CD4-positive, alpha-beta T cell treated with Interleukin-1 beta for 1 hour (primary cell): Measurements from ENCODE around the gene FASN.

Experiments used
- DNase-seq, 2 donors: peaks; one replicate each; pipeline ENCODE4 v3.0.0-alpha.2; 2020 to 2022

The FASN gene

DNA sequence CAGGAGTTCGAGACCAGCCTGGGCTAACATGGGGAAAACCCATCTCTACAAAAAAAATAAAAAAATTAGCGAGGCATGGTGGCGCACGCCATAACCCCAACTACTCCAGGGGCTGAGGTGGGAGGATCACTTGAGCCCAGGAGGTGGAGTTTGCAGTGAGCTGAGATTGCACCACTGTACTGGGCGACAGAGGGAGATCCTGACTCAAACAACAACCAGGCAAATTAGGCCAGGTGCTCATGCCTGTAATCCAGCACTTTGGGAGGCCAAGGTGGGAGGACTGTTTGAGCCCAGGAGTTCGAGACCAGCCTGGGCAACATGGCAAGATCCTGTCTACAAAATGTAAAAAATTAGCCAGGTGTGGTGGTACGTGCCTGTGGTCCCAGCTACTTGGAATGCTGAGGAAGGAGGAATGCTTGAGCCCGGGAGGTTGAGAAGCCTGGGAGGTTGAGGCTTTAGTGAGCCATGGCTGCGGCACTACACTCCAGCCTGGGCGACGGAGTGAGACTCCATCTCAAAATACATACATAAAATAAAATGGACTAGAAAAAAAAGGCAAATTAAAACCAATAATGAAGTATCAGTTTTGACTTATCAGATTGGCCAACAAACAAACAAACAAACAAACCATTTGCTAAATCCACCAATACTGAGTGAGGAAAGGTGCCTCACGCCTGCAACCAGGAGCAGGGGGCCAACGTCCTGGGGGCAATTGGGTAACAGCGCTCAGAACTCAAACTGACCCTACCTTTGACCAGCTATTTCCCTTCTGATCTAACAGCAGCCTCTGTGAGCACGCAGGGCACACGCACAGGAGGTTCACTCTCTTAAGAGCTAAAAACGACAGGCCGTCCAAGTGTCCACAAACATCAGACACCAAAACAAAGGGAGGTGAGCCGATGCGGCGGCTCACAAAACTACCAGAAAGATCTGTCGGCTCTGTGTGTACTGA, 19.4 kb upstream of the FASN start:
- no peak for DNase-seq

DNA sequence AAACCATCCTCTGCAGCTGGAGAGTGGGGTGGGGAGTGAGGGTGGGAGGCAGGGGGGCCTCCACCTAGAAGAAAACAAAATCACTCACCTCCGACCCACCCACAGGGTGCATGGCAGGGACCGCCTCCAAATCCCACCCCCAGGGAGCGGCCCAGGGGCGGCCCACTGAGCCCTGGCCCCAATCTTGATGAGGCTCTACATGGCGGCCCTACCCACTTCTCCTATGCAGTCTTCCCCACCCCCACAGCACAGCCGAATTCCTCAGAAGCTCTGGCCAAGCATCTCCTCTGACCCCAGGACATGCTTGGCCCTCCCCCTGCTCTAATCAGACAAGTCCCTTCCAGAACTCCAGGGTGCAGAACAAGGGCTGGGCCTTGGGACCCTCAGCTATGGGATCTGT, 18.2 kb upstream of the FASN start:
- no peak for DNase-seq

DNA sequence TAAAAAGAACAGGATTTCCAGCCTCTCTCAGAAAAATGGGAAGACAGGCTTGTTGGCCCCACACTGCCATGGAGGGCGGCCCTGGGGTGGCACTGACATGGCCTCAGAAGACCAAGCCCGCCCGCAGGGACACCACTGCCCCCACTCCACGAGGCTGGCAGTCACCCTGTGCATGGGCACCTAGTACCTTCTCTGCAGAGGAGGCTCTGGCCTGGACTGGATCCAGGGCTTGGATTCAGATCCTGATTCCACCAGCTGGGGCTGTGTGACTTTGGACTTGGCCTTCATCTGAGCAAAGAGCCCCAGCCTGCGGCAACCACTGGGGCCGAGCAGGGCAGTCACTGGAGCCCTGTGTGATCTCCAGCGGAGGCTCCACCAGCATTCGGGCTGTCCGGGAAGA, 16.8 kb upstream of the FASN start:
- no peak for DNase-seq

DNA sequence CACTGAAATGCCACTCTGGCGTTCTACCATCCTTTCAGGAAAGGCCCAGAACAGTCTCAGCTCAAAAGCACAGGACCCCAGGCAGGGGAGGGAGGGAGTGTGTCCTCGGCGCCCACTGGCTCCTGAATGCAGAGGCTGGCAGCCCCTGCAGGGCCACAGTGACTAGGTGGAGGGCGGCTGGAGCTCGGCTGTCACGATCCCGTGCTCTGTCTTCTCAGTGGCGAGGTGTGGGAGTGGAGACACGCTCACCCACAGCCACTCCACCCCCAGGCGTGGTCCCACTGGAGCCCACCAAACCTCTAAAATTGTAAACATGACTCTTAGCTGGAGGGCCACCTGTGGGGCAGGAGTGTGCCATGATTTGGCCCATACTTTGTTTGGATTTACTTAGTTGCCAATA, 16.4 kb upstream of the FASN start:
- no peak for DNase-seq

DNA sequence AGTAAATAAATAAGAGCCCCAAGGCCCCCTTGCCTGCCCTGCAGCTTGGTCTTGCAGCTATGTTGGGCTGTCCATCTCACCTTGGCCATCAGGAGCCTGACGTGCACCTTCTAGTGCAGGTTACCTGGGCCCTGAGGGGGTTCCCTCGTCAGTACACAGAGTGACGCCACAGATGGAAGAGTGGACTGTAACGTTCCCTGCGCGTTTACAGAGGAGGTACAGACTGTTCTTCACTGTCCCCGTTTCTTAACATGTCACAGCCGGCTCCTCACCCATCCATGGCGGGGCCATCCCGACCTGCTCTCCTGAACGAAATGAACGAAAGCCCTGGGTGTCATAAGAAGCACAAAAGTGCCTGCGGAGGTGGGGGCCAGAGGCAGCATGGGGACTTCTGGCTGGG, 15.9 kb upstream of the FASN start:
- DNase-seq, result no peak

DNA sequence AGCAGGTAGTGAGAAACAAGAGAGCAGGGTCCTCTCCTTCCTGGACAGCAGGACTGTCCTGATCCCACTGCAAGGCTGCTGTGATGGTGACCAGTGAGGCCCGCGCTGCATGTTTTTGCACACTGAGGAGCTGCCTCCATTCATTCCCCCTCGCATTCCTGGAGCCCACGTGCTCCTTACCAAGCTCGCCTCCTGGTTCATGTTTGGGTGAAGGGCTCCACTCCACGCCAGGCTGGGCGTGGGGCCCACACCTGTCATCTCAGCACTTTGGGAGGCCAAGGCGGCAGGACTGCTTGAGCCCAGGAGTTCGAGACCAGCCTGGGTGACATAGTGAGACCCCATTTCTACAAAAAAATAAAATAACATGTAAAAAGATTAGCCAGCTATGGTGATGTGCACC, 15.4 kb upstream of the FASN start:
- DNase-seq, result no peak

DNA sequence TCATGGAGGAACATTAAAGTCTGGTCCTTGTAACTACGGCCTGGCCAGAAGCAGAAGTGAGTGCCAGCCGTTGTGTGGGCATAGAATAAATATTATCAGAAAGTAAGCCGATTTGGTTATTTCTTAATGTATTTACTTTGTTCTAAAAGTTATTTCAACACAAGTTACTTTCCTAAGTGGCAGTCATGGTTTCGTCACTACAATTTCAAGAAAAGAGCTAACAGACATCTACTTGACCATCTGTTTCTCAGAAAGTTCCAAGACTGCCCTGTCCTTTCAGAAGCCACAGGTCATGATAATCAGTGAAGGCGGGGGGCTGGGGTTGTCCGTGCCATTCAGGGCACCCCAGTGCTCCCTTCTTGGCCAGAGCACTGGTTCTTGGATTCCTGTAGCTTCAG, 14.9 kb upstream of the FASN start:
- DNase-seq, result no peak

DNA sequence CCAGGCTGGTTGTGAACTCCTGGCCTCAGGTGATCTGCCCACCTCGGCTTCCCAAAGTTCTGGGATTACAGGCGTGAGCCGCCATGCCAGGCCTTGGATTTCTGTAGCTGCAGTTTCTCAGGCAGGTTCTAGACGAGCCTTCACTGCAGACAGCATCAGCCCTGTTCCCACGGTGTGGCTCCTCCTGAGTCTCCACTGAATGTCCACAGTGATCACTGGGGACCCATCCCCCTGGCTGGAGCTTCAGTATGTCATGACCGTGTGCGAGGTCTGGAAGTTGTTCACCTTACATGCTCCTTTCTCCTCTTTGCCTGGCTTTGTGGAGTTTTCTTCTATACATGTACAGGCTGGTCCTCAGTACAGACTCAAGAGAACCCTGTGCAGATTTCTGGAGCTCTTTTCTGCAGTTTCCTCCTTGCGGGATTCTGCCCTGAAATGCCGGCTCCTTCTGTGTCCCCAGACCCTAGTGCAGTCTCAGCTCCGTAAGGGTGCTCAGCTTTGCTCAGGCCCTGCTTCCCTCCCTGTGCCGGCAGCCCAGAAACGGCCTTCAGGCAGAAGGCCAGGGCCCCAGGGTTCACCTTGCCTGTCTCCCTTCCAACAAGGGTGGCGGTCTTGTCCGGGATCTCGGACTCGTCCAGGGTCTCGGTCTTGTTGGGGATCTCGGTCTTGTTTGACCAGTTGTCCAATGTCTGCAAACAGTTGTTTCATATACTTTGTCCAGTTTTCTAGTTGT, 14.3 kb upstream of the FASN start:
- no peak for DNase-seq

DNA sequence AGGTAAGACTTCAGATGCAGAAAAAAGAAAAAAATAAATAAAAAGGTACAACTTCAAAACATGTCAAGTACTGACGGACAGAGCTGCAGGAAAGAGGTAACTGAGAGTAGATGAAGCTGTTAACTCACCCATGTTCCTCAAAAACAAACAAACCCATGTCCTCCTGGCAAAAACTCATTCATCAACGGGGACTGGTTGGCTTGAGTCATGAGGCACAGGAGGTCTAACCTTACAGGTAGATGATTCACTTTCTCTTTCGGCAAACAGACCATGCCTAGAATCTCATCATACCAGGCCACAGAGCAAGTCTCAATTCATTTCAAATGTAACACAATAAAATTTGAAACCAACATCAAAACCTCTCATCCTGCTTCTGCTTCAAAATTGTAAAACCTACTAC, 12.3 kb upstream of the FASN start:
- no peak for DNase-seq

DNA sequence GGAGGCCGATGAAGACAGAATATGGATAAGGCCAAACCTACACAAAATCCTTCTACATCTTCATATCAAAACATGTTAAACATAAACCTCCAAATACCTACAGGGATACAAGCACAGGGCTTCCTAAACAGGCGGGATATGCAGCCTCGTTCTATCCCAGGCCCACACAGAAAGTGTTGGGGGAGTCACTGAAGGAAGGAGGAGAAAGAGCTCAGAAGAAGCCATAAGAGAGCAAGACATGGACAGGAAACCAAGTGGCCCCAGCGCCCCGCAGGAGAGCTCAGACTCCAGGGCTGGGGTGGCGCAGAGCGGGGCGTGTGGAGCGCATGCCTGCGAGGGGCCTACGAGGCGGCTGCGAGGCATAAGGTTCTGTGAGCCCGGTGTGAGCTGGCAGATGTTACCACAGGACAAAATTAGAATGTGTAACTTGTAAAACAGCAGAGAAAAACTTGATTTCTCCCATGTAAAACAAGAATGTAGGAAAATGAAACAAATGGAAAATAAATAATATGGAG, 11.0 kb upstream of the FASN start:
- no peak for DNase-seq

DNA sequence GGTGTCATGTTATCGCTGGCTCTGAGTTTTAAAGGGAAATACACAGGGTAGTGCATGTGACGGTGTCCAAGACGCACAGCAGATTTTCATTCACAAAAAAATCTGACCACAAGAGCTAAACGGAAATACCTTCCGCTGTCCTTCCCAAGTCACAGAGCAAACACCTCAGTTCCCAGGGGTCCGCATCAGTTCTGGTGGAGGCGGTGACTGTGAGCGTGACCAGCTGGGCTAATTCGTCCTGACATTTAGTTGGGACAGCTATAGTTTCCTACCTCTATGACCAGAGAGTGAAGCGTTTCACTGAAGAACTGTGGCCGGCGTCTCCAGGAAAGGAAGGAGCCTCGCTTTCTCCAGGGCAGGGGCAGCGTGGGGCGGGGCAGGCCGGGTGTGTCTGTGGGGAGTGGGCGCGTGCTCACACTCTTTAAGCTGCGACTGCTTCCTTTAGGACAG, 10.5 kb upstream of the FASN start:
- DNase-seq, result no peak

DNA sequence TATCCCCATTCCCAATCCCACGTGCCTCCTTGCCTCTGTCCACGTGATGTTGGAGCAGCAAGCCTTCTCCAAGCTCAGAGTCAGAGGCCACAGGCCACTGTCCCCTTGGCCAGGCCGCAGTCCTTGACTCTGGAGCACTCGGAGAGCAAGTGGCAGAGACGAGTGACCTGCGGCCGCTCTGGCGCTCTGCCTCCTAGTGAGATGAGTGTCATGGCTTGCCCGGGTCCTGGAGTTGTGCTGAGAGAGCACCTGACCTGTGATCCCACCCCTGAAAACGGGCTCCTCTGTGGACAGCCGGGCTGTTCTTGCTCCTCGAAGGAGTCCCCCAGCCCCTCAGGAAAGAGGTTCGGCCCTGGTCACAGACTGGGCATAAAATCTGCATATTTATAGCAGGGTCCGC, 10.0 kb upstream of the FASN start:
- no peak for DNase-seq

DNA sequence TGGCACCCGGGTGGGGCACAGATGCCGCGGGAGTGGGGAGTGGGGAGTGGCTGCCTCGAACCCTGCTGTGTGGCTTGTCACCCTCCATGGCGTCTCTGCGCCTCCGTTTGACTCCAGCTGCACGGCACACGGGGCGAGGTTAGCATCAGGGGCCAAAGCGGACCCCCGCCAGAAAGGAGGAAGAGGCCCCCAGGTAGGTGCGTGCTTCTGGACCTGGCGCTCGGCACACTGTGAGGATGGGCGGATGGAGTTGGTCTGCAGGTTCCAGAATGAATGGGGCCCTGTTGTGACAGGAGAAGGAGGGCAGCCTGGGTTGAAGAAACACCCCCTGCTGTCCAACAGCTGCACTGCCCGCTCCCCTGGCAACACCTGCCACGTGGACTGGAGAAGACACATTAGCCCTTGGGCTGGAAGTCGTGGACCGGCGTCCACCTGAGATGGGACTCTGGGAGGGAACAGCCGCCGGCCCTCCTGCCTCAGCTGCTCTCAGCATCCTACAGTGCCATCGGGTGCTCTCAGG, 9.4 kb upstream of the FASN start:
- DNase-seq, result no peak

DNA sequence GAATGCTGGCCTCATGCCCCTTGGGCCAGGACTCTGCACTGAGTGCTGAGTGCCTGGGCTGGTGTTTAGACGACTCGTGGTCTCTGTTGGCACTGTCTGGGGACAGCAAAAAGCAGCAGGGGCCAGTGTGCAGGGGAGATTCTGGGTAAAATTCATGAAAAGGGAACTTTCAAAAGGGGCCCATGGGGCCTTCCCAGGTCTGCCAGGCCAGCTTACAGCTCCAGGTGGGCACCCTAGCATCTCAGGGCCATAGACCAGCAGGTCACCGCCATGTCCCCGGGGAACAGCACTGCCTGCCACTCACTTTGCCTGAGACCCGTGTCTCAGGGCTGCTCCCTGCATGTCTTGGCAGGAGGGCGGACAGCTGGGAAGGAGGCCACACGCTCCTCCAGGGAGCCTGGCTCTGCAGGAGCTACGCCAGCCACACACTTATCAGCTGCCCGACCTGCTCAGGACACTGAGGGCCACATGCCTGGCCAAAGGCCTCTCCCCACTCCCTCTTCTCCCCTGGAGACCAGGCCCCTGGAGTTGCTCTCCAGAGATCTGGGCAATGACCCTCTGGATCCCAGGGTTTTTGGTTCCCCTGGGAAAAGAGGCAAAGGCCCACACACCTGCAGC, 8.8 kb upstream of the FASN start:
- DNase-seq, result no peak

DNA sequence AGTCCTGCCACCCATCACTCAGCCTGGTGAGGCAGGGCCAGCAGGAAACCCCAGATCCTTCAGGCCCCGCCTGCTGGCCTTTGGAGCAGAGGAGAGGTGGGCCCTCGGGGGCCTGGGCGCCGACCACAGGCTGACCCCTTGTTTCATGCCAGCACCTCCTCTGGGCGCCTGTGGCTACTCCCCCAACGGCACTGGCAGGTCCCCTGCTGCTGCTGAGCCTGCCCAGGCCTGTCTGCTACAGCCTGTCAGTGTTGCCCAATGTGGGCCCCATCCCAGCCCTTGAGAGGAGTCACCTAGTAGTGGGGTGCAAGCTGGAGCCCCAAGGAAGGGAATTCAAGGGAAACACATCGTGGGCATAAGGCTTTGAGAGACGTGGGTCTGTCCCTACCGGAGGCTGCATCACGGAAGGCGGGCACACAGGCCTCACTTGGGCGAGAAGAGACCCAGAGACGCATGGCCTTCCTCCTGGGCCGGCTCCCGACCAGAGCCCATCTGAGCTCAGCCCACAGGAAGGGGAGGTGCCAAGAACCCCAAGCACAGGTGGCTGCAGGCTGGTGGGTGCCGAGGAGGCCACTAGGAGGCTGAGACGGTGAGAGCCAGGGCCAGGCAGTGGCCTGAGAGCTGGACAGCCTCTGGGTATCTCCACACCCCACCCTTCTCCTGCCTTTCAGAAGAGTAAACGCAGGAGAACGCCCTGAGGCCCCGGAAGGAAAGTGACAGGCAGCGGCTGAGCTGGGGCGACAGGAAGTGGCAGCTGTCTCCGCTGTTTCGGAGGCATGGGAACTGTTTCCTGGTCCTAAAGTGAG, 8.0 kb upstream of the FASN start:
- peak; percentile 66 to 75 for DNase-seq

DNA sequence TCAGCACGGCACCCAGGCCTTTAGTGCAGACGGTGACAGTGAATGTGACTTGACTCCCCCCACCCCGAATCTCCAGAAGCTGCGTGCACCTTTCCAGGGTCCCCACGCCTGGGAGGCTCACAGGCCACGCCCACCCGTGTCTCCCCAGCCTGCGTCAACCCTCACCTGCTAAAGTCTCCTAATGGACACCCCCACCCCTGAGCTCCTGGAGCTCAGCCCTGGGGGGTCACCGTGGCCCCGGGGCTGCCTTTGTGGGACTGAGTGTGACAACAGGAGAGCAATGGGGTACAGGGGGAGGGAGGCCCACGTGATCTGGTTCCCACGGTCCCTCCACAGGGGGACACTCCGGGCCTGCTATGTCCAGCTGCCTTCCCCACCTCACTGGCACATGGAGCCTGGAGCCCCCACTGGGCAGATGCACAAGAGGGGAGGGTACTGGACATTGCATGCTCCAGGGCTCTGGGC, 7.4 kb upstream of the FASN start:
- DNase-seq, result no peak

DNA sequence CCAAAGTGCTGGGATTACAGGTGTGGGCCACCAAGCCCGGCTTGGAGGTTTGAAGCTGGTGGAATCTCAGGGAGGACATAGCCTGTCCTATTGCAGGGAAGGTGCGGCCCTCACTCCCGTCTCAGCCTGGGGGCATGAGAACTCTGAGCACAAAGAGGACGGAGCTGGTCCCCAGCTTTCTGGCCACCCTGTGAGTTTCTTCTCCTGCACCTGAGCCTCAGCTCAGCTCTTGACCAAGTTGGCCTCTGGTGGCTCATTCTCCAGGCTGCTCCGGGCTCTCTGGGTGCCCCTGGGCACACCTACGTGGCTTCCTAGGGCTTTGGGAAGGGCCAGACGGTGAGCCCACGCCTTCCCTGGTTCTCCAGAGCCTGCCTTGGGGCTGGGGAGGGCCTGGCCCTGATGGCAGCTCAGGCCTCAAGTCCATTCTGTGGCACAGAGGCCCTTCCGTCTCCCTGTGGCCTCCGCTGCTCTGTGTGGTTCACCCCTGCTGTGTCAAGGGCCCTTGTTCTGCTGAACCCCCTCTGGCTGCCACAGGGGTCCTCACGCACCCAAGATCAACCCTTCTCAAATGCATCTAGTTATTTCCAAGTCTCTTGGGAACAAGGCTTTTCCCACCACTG, 6.9 kb upstream of the FASN start:
- no peak for DNase-seq

DNA sequence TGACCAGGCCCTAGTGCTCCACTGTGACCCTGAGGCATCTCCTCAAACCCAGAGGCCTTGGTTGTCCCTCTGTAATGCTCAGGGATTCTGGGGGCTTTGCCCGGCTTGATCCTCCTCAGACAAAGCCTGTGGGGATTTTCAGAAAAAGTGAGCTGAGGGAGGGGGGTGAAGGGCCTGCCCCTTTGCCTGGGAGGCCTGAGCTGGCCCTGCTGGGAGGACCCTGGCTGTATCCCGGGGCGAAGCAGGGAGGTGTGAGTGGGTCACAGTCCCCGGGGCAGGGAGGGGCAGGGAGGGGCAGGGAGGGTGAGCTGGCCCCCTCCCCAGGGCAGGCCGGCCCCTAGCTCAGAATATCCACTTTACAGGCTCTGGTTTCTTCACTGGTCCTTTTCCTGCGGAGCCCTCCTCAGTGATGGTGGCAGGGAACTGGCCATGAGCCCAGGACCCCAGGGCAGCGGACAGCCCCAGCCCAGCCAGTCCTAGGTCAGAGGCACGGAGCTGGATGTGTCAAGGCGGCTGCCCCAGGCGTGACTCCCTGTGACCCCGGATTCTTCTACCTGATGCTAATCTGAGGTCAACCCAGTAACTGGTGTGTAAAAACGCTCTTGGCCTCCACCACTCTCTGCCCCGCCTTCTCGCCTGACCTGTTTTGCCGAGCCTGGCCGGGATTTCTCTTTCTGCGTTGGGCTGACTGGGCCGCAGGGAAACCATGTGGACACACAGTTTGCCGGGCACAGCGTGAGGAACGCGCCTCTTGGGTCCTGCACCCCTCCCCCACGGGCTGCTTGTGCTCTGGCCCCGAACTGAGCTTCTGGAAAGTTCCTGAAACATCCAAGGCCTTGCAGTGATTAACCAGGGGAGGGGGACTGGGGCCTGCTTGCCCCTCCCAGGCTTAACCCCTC, 5.8 kb upstream of the FASN start:
- no peak for DNase-seq

DNA sequence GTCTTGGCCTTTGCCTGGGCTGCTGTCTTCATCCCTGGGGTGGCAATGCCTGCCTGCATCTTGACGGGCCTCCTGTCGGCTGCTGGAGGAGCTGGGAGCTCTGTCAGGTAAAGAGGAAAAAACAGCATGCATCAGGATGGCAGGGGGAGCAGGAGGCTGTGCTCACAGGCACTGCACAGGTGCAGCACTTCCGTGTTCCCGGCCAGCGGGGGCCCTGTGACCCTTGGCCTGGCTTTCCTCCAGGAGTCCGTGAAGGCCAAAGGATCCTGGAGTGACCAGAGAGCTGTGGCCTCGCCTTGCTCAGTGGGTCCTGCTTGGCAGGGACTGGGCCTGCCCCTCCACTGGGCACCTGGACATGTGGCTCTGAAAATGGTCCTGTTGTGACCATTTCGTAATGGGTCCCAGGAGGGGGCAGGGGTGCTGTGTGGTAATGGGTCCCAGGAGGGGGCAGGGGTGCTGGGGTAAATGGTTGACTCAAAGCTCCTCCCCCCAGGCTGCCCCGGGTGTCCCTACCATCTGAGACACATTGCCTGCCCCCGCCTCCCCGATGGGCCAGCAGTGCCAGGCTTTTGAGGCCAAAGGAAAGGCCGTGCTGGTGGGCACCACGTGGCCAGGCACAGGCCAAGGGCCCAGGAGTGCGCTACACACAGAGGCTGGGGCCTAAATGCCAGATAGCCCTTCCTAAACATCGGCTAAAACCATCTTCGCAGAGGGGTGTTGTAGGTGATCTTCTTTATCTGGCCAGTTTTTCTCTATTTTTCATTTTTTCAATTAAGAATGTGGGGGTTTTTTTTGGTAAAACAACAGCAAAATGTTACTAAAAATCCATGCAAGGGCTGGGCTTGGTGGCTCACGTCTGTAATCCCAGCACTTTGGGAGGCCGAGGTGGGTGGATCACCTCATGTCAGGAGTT, 4.0 kb upstream of the FASN start:
- DNase-seq, result no peak

DNA sequence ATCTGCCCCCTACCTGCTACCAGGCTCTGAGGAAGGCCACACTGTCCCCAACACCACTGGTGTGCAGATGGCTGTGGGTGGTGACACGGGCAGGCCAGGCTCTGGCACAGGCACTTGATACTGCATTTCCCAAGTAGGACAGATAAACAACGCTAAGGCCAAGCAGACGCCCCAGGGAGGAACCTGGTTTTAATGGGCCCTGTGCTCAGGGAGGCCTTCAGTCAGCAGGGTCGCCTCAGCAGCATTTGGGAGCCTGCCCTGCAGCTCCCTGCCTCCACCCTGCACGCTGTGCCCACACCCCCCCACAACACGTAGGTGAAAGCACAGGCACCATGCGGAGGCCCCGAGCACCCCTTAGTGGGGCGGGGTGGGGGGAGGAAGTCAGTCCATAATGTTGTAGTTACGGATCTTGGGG, 3.3 kb upstream of the FASN start:
- DNase-seq, result no peak
